Naive thymus-derived CD8-positive, alpha-beta T cell (primary cell): ENCODE data around the gene CSNK1G3. TPM values are rescaled to one million over a fixed set of nuclear protein-coding genes. Genes with fewer than 3 reads are reported as not detected.
A peak's percentile ranks its signal among the peaks of the same experiment; 100 is the strongest.
"Not testable (repeated sequence)": the region's sequence is repeated elsewhere in the genome, so short reads cannot be mapped to it uniquely, and the experiment has no call there.

Experiments used
- ATAC-seq, 2 donors: fragments of 150-1000 bp; cut with Tn5 transposase in 1 of 2; sonication (Bioruptor Pico), chemical (Tn5 transposase) in 1 of 2; 1 replicate in 1 of 2; 2 replicates in 1 of 2; pipeline ENCODE4 v1.10.0; 2021; ENCODE audit warnings: mild to moderate bottlenecking in 2 of 2, moderate library complexity in 2 of 2
- POLR2A ChIA-PET: fragments of 350-600 bp; sonication (Branson Sonifier 250); formaldehyde crosslinking; loops from one replicate; lab custom pipeline; 2021; ENCODE audit warnings: antibody characterized with exemption; lab: Charles Lee
- DNase-seq, 10 donors: peaks; one replicate each; pipeline versions ENCODE4 v3.0.0 to v3.0.0-alpha.2; 2020 to 2022
- H3K27ac Mint-ChIP-seq, 10 donors: one replicate each; pipeline ENCODE4 v1.8.0; 2020 to 2022; ENCODE audit warnings: mild to moderate bottlenecking in 10 of 10, mixed read lengths in 10 of 10, moderate library complexity in 4 of 10, inconsistent platforms in 1 of 10
- H3K27me3 Mint-ChIP-seq, 5 donors: one replicate each; pipeline ENCODE4 v1.8.0; 2021 to 2022; ENCODE audit warnings: mixed read lengths in 5 of 5
- H3K36me3 Mint-ChIP-seq, 3 donors: one replicate each; pipeline ENCODE4 v1.8.0; 2020 to 2022; ENCODE audit warnings: mixed read lengths in 3 of 3, mild to moderate bottlenecking in 2 of 3, inconsistent platforms in 1 of 3
- H3K4me1 Mint-ChIP-seq, 4 donors: one replicate each; pipeline ENCODE4 v1.8.0; 2021 to 2022; ENCODE audit warnings: mixed read lengths in 4 of 4
- H3K4me3 Mint-ChIP-seq, 10 donors: one replicate each; pipeline ENCODE4 v1.8.0; 2020 to 2022; ENCODE audit warnings: mild to moderate bottlenecking in 10 of 10, mixed read lengths in 10 of 10, moderate library complexity in 6 of 10, inconsistent platforms in 1 of 10
- H3K9me3 Mint-ChIP-seq, 9 donors: one replicate each; pipeline ENCODE4 v1.8.0; 2020 to 2022; ENCODE audit warnings: mixed read lengths in 9 of 9, mild to moderate bottlenecking in 3 of 9, inconsistent platforms in 1 of 9, moderate library complexity in 1 of 9
- polyA plus RNA-seq, 3 donors: library from polyadenylated mRNA; unstranded; fragments of 300-500 nt; fragmentation: Illumina TruSeq; gene quantifications; one replicate each; pipeline ENCODE4 v1.2.3, GENCODE V29; 2021
- total RNA-seq, 8 experiments: library from RNA in 2 of 8; stranded (reverse) in 2 of 8; gene quantifications; one replicate each; pipeline ENCODE4 v1.2.3 and lab custom pipeline; 2021 to 2026

Gene CSNK1G3
- total RNA-seq, result 10 to 100 TPM; 83.4 to 90.6 TPM
- polyA plus RNA-seq, result 10 to 100 TPM; 17.7 to 31.9 (median 23.0) TPM
- total RNA-seq (lab: John Stamatoyannopoulos, UW), result 52.0 to 84.7 (median 73.4) reads per million in 6 experiments

DNA sequence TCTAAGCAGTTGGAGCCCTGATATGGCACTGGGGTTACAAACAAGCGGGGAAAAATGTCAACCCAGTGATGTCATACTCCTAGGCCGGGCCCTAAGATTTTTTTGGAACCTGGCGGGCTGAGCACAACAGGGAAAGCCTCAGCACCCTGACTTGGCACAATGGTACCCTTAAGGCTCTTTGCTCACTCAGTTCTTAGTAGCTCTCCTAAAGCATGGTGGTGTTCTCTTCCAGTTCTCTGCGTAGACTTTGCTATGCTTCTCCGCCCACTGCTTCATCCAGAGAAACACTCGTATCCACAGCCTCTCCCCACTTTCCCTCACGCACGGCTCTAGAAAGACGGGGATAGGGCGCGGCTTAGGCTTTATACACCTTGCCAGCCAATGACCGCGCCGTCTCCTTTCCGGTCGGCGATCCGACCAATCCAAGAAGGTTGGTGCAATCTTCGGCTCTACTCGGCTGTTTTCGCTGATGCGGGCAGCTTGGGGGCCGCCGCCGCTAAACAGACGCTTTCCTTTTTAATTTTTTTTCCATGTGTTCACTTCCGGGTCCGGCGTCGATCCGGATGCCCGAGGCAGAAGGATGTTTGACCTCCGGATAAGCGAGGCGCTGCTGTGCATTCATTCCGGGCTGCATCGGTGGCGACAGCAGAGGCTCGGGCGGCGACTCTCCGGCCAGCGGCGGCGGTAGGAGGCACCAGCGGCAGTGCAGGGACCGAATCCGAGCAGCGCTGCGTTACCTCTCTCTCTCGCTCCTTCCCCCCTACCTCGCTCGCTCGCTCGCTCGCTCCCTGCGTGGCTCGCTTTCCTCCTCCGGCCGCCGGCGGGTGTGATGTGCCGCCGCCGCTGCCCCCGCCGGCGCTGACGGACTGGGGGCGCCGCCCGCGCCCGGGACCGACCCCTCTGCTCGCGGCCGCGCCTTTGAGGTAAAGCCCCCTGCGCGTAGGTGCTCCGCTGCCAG, at the start of gene CSNK1G3:
Gene CSNK1G3 (plus strand): TSS at position 530 of the 958 bp plus-strand sequence. CDS start 33,487 bp downstream, outside the sequence.
- H3K27ac Mint-ChIP-seq, result peak within 1 kb of the TSS; percentile 95 to 99 (median 98)

DNA sequence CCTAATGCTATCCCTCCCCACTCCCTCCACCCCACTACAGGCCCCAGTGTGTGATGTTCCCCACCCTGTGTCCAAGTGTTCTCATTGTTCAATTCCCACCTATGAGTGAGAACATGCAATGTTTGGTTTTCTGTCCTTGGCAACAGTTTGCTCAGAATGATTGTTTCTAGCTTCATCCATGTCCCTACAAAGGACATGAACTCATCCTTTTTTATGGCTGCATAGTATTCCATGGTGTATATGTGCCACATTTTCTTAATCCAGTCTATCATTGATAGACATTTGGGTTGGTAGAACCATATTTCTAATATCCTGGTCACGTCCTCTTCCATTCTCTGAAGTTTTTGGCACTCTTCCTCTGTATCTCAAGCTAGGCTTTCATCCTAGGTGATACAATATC, 45.1 kb upstream of the CSNK1G3 start:
- Mint-ChIP-seq H3K27me3 (peaks cover 13 to 28% (median 18%) of the 10 kb centered on the region in 5 donors), H3K9me3 (peaks cover 0 to 19% (median 3%) of the 10 kb centered on the region in 9 donors), H3K36me3 (peaks cover 0 to 24% (median 2%) of the 10 kb centered on the region in 3 donors)
- ATAC-seq, H3K4me3 Mint-ChIP-seq, DNase-seq, H3K27ac Mint-ChIP-seq, POLR2A ChIA-PET, H3K4me1 Mint-ChIP-seq: not testable (repeated sequence)

More for the DNA sequence above, at the start of gene CSNK1G3:
- Mint-ChIP-seq H3K4me3 (peak within 1 kb of the TSS; percentile 92 to 100 (median 98)), H3K36me3 (no peaks in the 10 kb centered on the region), H3K27me3 (peaks cover 0 to 8% (median 0%) of the 10 kb centered on the region in 5 donors), H3K9me3 (no peaks in the 10 kb centered on the region), H3K4me1 (peaks cover 20 to 52% (median 44%) of the 10 kb centered on the region in 4 donors)
- DNase-seq, result peak; percentile 74 to 97 (median 90)
- peak; percentile 86 to 90 for ATAC-seq
- POLR2A ChIA-PET, result interaction anchor here (0.6 to 4.5 kb wide), 4 partner anchors 89 to 737 kb away, joined by 3 to 75 read pairs (median 4); partner anchors contain the start of genes CEP120 and SNX2

DNA sequence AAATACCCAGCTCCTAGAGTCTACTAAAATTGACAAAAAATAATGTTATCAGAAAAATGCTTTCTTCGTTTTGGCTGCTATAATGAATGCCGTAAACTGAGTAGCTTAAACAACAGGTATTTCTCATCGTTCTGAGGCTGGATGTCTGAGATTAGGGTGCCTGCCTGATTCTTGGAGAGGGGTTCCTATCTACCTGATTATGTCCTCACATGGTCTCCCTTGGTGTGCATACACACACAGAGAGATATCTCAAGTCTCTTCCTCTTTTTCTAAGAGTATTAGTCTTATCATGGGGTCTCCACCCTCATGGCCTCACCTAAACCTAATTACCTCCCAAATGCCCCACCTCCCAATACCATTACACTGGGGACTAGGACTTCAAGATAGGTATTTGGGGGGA, 40.6 kb upstream of the CSNK1G3 start:
- POLR2A ChIA-PET, result no interaction called here
- no peak for ATAC-seq
- no peak overlapping the region for H3K4me3 Mint-ChIP-seq
- no peaks in the 10 kb centered on the region for H3K4me1 Mint-ChIP-seq
- H3K9me3 Mint-ChIP-seq, result peaks cover 0 to 19% (median 3%) of the 10 kb centered on the region in 9 donors
- H3K27ac Mint-ChIP-seq, result no peak overlapping the region
- no peak for DNase-seq
- peaks cover 0 to 24% (median 2%) of the 10 kb centered on the region in 3 donors for H3K36me3 Mint-ChIP-seq
- H3K27me3 Mint-ChIP-seq, result peaks cover 14 to 38% (median 21%) of the 10 kb centered on the region in 5 donors

DNA sequence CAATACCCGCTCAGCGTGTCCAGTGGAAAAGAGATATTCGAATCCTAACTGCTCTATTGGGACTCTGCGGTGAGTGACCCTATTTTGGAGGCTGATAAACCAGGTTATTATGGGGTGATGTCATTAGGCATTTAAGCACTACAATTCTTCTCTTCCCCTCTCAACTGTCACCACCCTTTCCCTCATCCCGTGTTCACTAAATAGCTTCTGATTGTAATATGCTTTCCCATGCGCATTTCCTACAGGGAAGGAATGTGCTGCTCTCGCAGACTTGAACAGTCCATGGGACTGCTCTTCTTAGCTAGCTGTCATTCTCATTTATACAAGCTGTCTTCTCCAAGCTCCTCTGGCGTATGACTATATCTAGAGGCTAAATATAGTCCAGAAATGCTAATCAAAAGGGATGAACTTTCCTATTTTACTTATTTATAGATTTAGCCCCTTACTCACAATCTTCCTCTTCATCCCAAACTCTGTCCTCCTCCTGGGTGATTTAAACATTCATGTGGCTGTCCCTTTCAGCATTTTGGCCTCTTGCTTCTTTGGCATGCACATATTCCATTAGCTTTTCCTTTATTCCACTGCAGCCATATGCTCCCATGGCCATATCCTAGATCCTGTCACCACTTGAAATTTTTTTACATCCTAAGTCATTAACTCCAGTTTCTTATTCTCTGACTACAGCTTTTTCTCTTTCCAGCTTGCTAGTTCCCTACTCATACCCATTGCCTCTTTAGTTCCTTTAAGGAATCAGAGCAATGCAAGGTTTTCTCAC, 39.6 kb upstream of the CSNK1G3 start:
- H3K4me1 Mint-ChIP-seq, result no peaks in the 10 kb centered on the region
- POLR2A ChIA-PET, result no interaction called here
- DNase-seq (no peak), ATAC-seq (no peak)
- H3K27me3 Mint-ChIP-seq, result peaks cover 11 to 34% (median 21%) of the 10 kb centered on the region in 5 donors
- peaks cover 0 to 19% (median 2%) of the 10 kb centered on the region in 3 donors for H3K36me3 Mint-ChIP-seq
- no peak overlapping the region for H3K4me3 Mint-ChIP-seq
- H3K9me3 Mint-ChIP-seq, result peaks cover 0 to 14% (median 2%) of the 10 kb centered on the region in 9 donors
- no peak overlapping the region for H3K27ac Mint-ChIP-seq

DNA sequence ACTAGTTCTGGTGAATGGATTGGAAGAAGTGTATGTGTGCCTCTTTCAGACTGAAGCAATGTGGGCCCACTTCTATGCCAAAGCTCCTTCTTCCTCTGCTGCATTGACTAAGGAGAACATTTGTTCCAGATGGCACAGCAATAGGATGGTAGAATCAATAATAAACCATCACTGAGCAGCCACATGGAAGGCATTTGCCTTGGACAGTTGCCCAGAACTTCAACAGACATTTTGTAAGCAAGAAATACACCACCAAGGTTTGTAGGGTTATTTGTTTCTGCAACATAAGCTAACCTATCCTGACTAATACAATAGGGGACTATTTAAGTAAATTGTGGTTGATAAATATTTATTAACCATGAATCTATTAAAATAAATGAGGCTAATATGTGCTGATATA, 37.7 kb upstream of the CSNK1G3 start:
- POLR2A ChIA-PET, result no interaction called here
- Mint-ChIP-seq H3K27me3 (peaks cover 13 to 23% (median 18%) of the 10 kb centered on the region in 5 donors), H3K4me3 (no peak overlapping the region), H3K36me3 (peaks cover 0 to 11% (median 0%) of the 10 kb centered on the region in 3 donors), H3K27ac (no peak overlapping the region), H3K9me3 (peaks cover 0 to 9% (median 0%) of the 10 kb centered on the region in 9 donors), H3K4me1 (no peaks in the 10 kb centered on the region)
- ATAC-seq (no peak), DNase-seq (no peak)

DNA sequence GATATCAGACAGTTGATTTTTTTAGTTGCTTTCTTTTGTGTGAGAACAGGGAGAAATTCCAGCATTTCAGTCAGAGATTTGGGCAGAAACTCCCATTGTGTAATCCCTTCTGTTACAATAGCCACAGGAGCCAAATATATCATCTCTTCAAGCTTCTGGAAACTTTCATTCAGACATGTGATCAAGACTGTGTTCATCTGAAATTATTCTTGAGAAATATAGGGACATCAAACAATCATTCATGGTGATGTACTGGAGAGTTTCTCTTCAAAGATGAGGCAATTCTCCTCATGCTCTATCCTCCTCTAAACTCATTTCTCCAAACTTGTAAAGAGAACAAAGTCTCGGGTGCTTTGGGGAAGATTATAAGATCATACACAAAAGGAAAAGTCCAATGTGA, 35.2 kb upstream of the CSNK1G3 start:
- POLR2A ChIA-PET, result no interaction called here
- ATAC-seq, result no peak
- no peak for DNase-seq
- no peak overlapping the region for H3K27ac Mint-ChIP-seq
- no peak overlapping the region for H3K4me3 Mint-ChIP-seq
- H3K4me1 Mint-ChIP-seq, result no peaks in the 10 kb centered on the region
- H3K9me3 Mint-ChIP-seq, result no peaks in the 10 kb centered on the region
- H3K36me3 Mint-ChIP-seq, result no peaks in the 10 kb centered on the region
- peaks cover 3 to 27% (median 8%) of the 10 kb centered on the region in 5 donors for H3K27me3 Mint-ChIP-seq

DNA sequence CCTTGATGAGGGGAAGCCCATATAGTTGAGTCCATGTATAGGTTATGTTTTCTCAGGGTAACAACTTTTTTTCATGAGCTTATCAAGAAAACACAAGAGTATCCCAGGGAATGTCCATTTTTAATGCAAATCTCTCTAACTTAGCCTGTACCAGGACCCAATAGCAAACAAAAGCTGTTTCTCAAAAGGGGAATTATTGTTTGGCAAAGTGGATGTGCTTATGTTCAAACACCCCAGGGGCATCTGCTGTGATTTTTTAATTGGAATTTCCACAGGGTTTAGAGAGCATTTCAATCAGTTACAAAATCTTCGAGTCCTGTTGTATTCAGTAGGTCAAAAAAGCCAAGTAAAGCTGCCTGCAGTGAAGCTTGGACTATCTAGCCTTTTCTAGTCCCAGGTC, 33.4 kb upstream of the CSNK1G3 start:
- ATAC-seq, result no peak
- POLR2A ChIA-PET, result no interaction called here
- no peaks in the 10 kb centered on the region for H3K4me1 Mint-ChIP-seq
- no peak overlapping the region for H3K4me3 Mint-ChIP-seq
- H3K27me3 Mint-ChIP-seq, result peaks cover 2 to 16% (median 5%) of the 10 kb centered on the region in 5 donors
- no peak for DNase-seq
- no peak overlapping the region for H3K27ac Mint-ChIP-seq
- no peaks in the 10 kb centered on the region for H3K9me3 Mint-ChIP-seq
- H3K36me3 Mint-ChIP-seq, result no peaks in the 10 kb centered on the region

DNA sequence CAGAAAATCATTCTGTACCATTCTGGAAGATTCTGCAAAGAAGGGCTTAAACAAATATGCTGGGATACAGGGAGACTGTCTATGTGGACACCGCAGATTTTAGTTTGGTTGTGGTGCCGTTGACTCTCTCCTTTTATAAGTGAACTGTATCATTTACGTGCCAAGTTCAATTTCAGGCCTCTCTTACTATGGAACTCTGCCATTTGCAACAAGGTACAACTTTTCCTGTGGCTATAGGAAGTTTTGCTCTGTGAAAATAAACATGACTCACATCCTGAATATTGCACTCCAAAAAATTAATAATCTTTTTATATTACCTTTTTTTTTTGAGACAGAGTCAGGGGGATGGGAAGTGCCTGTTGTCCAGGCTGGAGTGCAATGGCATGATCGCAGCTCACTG, 29.7 kb upstream of the CSNK1G3 start:
- Mint-ChIP-seq H3K9me3 (no peaks in the 10 kb centered on the region), H3K36me3 (no peaks in the 10 kb centered on the region), H3K4me3 (no peak overlapping the region), H3K27me3 (peaks cover 5 to 33% (median 17%) of the 10 kb centered on the region in 5 donors), H3K4me1 (no peaks in the 10 kb centered on the region), H3K27ac (no peak overlapping the region)
- POLR2A ChIA-PET, result no interaction called here
- DNase-seq, result no peak
- no peak for ATAC-seq

DNA sequence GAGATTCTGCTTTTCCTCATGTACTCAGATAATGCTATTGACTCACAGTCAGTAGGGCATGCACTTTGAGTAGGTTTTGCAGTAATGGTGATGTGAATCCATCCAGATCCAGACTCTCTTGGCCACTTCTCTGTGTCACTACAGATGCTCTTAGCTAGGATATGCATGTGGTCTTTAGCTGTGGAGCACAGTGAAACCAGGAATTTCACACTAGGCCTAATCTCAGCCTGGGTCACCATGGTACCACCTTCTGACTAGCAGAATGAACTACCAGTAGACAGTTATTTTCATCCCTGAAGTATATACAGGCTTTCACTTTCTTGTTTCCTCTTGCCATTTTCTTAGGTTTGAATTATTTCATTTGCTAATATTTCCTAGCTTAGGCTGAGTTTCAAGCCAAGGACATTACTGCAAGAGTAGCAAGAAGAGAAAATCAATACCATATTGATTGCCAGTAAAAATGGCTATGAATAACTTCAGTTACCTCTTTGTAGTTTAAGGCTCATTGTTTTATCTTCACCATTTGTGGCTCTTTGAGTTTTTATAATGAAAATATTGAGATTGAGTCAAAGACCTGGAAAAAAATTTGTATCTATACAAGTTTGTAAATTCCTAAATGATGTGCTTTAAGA, 28.4 kb upstream of the CSNK1G3 start:
- POLR2A ChIA-PET, result interaction anchor here (0.5 kb wide), 1 partner anchor 13 kb away, joined by 3 read pairs; no protein-coding TSS in a partner anchor
- H3K36me3 Mint-ChIP-seq, result no peaks in the 10 kb centered on the region
- no peaks in the 10 kb centered on the region for H3K9me3 Mint-ChIP-seq
- no peak for ATAC-seq
- no peaks in the 10 kb centered on the region for H3K4me1 Mint-ChIP-seq
- peaks cover 4 to 33% (median 23%) of the 10 kb centered on the region in 5 donors for H3K27me3 Mint-ChIP-seq
- H3K4me3 Mint-ChIP-seq, result no peak overlapping the region
- DNase-seq, result no peak
- no peak overlapping the region for H3K27ac Mint-ChIP-seq

DNA sequence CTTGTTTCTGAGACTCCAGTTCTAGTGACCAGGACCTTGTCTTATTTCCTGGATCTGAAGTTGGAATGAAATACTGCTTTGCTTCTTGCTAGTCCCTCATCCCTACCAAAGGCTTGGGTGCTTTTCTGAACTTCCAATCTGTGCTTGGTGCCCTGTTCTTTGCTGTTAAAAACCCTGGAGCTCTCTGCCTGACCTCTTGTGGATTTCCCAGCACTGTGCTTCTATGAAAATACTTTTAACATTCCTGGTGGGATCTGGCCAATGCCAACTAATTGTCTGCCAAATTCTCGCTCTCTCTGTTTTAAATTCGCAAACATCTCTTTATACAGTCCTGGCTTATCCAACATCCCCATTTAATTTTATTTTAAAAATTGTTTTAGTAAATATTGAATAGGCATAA, 26.7 kb upstream of the CSNK1G3 start:
- H3K36me3 Mint-ChIP-seq, result no peaks in the 10 kb centered on the region
- H3K4me1 Mint-ChIP-seq, result no peaks in the 10 kb centered on the region
- H3K4me3 Mint-ChIP-seq, result no peak overlapping the region
- ATAC-seq (no peak), DNase-seq (no peak)
- POLR2A ChIA-PET, result no interaction called here
- H3K27ac Mint-ChIP-seq, result no peak overlapping the region
- no peaks in the 10 kb centered on the region for H3K9me3 Mint-ChIP-seq
- H3K27me3 Mint-ChIP-seq, result peaks cover 4 to 24% (median 24%) of the 10 kb centered on the region in 5 donors

DNA sequence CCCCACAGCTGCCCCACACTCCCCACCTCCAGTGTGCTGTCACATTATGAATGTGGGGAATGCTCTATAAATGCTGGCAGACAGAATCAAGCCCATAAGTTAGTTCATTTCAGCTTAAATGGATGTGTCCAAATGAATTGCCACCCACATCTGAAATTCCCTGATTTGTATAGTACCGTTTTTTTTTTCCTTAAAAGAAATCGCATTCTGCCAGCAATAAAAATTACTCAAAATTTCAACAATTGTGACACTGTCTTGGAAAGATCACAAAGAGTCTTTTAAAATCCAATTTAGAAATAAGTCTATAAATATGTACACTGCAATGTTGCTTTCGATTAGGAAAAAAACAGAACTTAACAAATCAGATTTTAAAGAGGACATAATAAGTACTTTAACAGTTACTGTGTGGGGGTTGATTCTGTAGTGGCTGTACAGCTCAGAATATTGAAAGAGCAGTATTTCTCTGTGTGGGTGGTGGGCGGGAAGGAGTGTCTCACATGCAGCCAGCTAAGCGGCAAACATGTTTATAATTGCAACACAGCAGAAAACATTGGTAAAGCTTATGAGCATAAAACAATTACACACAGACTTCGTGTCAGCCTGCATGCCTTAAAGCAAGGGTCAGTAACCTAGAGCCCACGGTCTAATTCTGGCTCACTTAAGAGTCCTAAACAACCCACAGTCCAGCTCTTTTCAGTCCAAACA, 24.9 kb upstream of the CSNK1G3 start:
- no peak for ATAC-seq
- POLR2A ChIA-PET, result no interaction called here
- H3K27ac Mint-ChIP-seq, result no peak overlapping the region
- no peaks in the 10 kb centered on the region for H3K4me1 Mint-ChIP-seq
- H3K9me3 Mint-ChIP-seq, result no peaks in the 10 kb centered on the region
- no peak for DNase-seq
- no peak overlapping the region for H3K4me3 Mint-ChIP-seq
- peaks cover 1 to 28% (median 18%) of the 10 kb centered on the region in 5 donors for H3K27me3 Mint-ChIP-seq
- no peaks in the 10 kb centered on the region for H3K36me3 Mint-ChIP-seq

DNA sequence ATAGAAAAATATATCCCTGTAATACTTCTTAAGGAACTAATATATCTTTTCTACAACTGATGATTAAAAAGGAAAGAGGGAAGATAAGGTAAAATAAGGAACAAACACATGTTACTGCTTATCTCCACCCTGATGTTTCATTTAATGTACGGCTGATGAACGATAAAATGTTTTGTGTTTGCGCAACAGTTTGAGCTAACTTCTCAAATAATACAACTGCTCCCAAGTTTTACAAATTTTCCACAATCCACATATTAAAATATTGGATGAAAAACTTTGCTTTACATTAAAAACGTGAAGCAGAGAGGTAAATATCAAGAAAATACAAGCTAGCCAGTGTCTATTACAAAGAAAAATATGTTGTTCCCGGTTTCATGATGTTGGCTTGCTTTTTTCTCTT, 21.0 kb upstream of the CSNK1G3 start:
- POLR2A ChIA-PET, result no interaction called here

More for the DNA sequence above, 21.0 kb upstream of the CSNK1G3 start:
- no peak overlapping the region for H3K27ac Mint-ChIP-seq
- H3K36me3 Mint-ChIP-seq, result no peaks in the 10 kb centered on the region
- DNase-seq (no peak), ATAC-seq (no peak)
- no peak overlapping the region for H3K4me3 Mint-ChIP-seq
- no peaks in the 10 kb centered on the region for H3K4me1 Mint-ChIP-seq
- peaks cover 1 to 26% (median 13%) of the 10 kb centered on the region in 5 donors for H3K27me3 Mint-ChIP-seq
- H3K9me3 Mint-ChIP-seq, result no peaks in the 10 kb centered on the region
